HT1080 (cell line): ENCODE results near the gene CHCHD3. TPM values are rescaled to one million over a fixed set of nuclear protein-coding genes. Genes with fewer than 3 reads are reported as not detected.

ENCODE experiments used
- DNase-seq: peaks from one replicate; pipeline ENCODE4 v3.0.0-alpha.2; 2015; ENCODE audit warnings: low read depth
- total RNA-seq: library from RNA; depleted of rRNA; stranded (reverse); fragments of >200 nt; shearing (Covaris generic); gene quantifications from 2 replicates; pipeline ENCODE4 v1.2.3, GENCODE V29; 2014

CHCHD3 gene
- total RNA-seq, 1 experiment from 2014 or later, result 148 TPM

- DNase-seq, result no peak
These were observed 303.9 kb downstream of the CHCHD3 start for GRCh38 chr7:132777956-132778355.

- DNase-seq, result no peak
These were observed 304.5 kb downstream of the CHCHD3 start for GRCh38 chr7:132777414-132777813.

GRCh38 chr7:132776048-132776620, 305.8 kb downstream of the CHCHD3 start:
- no peak for DNase-seq

GRCh38 chr7:132773527-132773956, 308.3 kb downstream of the CHCHD3 start:
- DNase-seq, result no peak

- no peak for DNase-seq
These were observed 310.6 kb downstream of the CHCHD3 start for GRCh38 chr7:132771301-132771730.

GRCh38 chr7:132770055-132770454, 311.8 kb downstream of the CHCHD3 start:
- DNase-seq, result no peak

- no peak for DNase-seq
These were observed 312.6 kb downstream of the CHCHD3 start for GRCh38 chr7:132769280-132769679.

GRCh38 chr7:132768099-132768498, 313.8 kb downstream of the CHCHD3 start:
- no peak for DNase-seq

GRCh38 chr7:132767378-132767777, 314.5 kb downstream of the CHCHD3 start:
- no peak for DNase-seq

GRCh38 chr7:132766660-132767059, 315.2 kb downstream of the CHCHD3 start:
- DNase-seq, result no peak

- DNase-seq, result no peak
These were observed 316.0 kb downstream of the CHCHD3 start for GRCh38 chr7:132765861-132766260.

- DNase-seq, result peak; percentile 21
These were observed 317.1 kb downstream of the CHCHD3 start for GRCh38 chr7:132764762-132765161.

- DNase-seq, result no peak
These were observed 321.0 kb downstream of the CHCHD3 start for GRCh38 chr7:132760866-132761265.

- DNase-seq, result no peak
These were observed 321.7 kb downstream of the CHCHD3 start for GRCh38 chr7:132760244-132760623.

- DNase-seq, result no peak
These were observed 322.2 kb downstream of the CHCHD3 start for GRCh38 chr7:132759482-132760243.

GRCh38 chr7:132758986-132759385, 322.9 kb downstream of the CHCHD3 start:
- DNase-seq, result no peak

GRCh38 chr7:132757783-132758182, 324.1 kb downstream of the CHCHD3 start:
- peak; percentile 33 for DNase-seq

- DNase-seq, result no peak
These were observed 325.4 kb downstream of the CHCHD3 start for GRCh38 chr7:132756484-132756990.

- peak; percentile 49 for DNase-seq
These were observed 326.1 kb downstream of the CHCHD3 start for GRCh38 chr7:132755538-132756483.

- DNase-seq, result no peak
These were observed 329.5 kb downstream of the CHCHD3 start for GRCh38 chr7:132752431-132752830.

- no peak for DNase-seq
These were observed 330.6 kb downstream of the CHCHD3 start for GRCh38 chr7:132751244-132751647.
